HepG2 (cell line): ENCODE results near the gene CHPF. TPM values are rescaled to one million over a fixed set of nuclear protein-coding genes. Genes with fewer than 3 reads are reported as not detected.

Experiments used
- BRCA1 ChIP-seq: sonication (generic); formaldehyde crosslinking; IDR thresholded peaks from 2 replicates; pipeline ENCODE4 v1.4.0; 2020; ENCODE audit warnings: missing genetic modification reagents
- FOXA3 ChIP-seq: IDR thresholded peaks from 2 replicates; pipeline ENCODE4 v1.6.1; 2016; ENCODE audit warnings: missing genetic modification reagents, missing compliant biosample characterization
- FOXP1 ChIP-seq, 2 experiments: fragments of 450-650 bp in 1 of 2; IDR thresholded peaks; 2 replicates each; pipeline ENCODE4 v1.6.1; 2017 to 2018; ENCODE audit warnings: antibody characterized with exemption in 1 of 2
- HINFP ChIP-seq: sonication (generic); formaldehyde crosslinking; IDR thresholded peaks from 2 replicates; pipeline ENCODE4 v1.4.0; 2020; ENCODE audit warnings: low read depth, mild to moderate bottlenecking, missing genetic modification reagents
- KLF16 ChIP-seq, 2 experiments: sonication (generic) in 1 of 2; formaldehyde crosslinking in 1 of 2; IDR thresholded peaks; 2 replicates each; pipeline versions ENCODE4 v1.6.1 to v1.8.0; 2016 to 2023; ENCODE audit warnings: missing genetic modification reagents in 2 of 2, missing compliant biosample characterization in 1 of 2
- MED8 ChIP-seq: sonication (generic); formaldehyde crosslinking; IDR thresholded peaks from 2 replicates; pipeline ENCODE4 v1.8.1; 2023; ENCODE audit warnings: mild to moderate bottlenecking, missing genetic modification reagents; ENCODE audit not compliant: insufficient replicate concordance
- NCOA1 ChIP-seq: sonication (generic); formaldehyde crosslinking; IDR thresholded peaks from 2 replicates; pipeline ENCODE4 v1.9.0; 2021; ENCODE audit warnings: missing genetic modification reagents
- NFATC3 ChIP-seq: sonication (generic); formaldehyde crosslinking; IDR thresholded peaks from 2 replicates; pipeline ENCODE4 v1.5.1; 2020; ENCODE audit warnings: mild to moderate bottlenecking, missing genetic modification reagents
- PRMT3 ChIP-seq: sonication (generic); formaldehyde crosslinking; IDR thresholded peaks from 2 replicates; pipeline ENCODE4 v1.8.1; 2022; ENCODE audit warnings: low read depth, mild to moderate bottlenecking, moderate library complexity, missing genetic modification reagents, borderline replicate concordance
- RERE ChIP-seq: IDR thresholded peaks from 2 replicates; pipeline ENCODE4 v1.6.1; 2016; ENCODE audit warnings: low read depth, missing genetic modification reagents, missing compliant biosample characterization
- RFX5 ChIP-seq: IDR thresholded peaks from 2 replicates; pipeline ENCODE4 v1.6.1; 2011; ENCODE audit warnings: low read depth, low read length, improper control_type of control experiment
- TSC22D2 ChIP-seq: sonication (generic); formaldehyde crosslinking; IDR thresholded peaks from 2 replicates; pipeline ENCODE4 v1.5.1; 2020; ENCODE audit warnings: missing genetic modification reagents, mild to moderate bottlenecking, borderline replicate concordance
- ZBTB21 ChIP-seq: sonication (generic); formaldehyde crosslinking; IDR thresholded peaks from 2 replicates; pipeline ENCODE4 v1.4.0; 2020; ENCODE audit warnings: missing genetic modification reagents
- ZMYM4 ChIP-seq: sonication (generic); formaldehyde crosslinking; IDR thresholded peaks from 2 replicates; pipeline ENCODE4 v1.8.1; 2023; ENCODE audit warnings: mild to moderate bottlenecking, missing genetic modification reagents
- ZNF3 ChIP-seq: IDR thresholded peaks from 2 replicates; pipeline ENCODE4 v1.7.0; 2017; ENCODE audit warnings: inconsistent platforms
- ZNF367 ChIP-seq: sonication (generic); formaldehyde crosslinking; IDR thresholded peaks from 2 replicates; pipeline ENCODE4 v1.4.0; 2020; ENCODE audit warnings: missing genetic modification reagents, borderline replicate concordance
- ZNF652 ChIP-seq: IDR thresholded peaks from 2 replicates; pipeline ENCODE4 v1.6.1; 2016; ENCODE audit warnings: low read depth, borderline replicate concordance
- polyA plus RNA-seq, 8 experiments: library from polyadenylated mRNA; depleted of rRNA in 3 of 8; stranded (reverse) in 7 of 8; unstranded in 1 of 8; fragments of >200 nt; fragmentation: Illumina TruSeq in 4 of 8; extraction: Trizol in 4 of 8; gene quantifications; 2 replicates each; pipeline versions ENCODE4 v1.2.1 to v1.2.3, GENCODE V29; 2011 to 2016; ENCODE audit warnings: low read depth in 4 of 8, missing spikeins in 1 of 8, mixed read lengths in 1 of 8; ENCODE audit not compliant: insufficient read depth in 1 of 8
- total RNA-seq, 5 experiments: library from RNA; depleted of rRNA; stranded (reverse); fragments of >200 nt; fragmentation: Illumina TruSeq; extraction: Trizol; gene quantifications; 2 replicates each; pipeline ENCODE4 v1.2.3, GENCODE V29; 2016; ENCODE audit warnings: low read depth in 1 of 5
- TF ChIP-seq, protein P1 (sequence below): sonication (generic); formaldehyde crosslinking; IDR thresholded peaks from 2 replicates; pipeline ENCODE4 v1.4.0; 2020; ENCODE audit warnings: missing genetic modification reagents
- TF ChIP-seq, protein P2 (sequence below): sonication (generic); formaldehyde crosslinking; IDR thresholded peaks from 2 replicates; pipeline ENCODE4 v1.5.1; 2020; ENCODE audit warnings: missing genetic modification reagents, mild to moderate bottlenecking, borderline replicate concordance

CHPF gene
- total and polyA plus RNA-seq, 2 of the 13 experiments (the other 11 are each of a cell fraction or from before 2014, with no cell fraction given): 79.6 to 111 TPM

- TF ChIP-seq NCOA1 (CRISPR knock-in tag) (no peak; the same call in 1 of the 2 replicates), KLF16 (CRISPR knock-in tag; IDR thresholded peaks at IDR 0.05) (peak in 1 of 2 experiments; percentile 96; a peak in 2 of 4 replicates), PRMT3 (CRISPR knock-in tag) (no peak), HINFP (CRISPR knock-in tag) (peak; percentile 75; the same call in 1 of the 2 replicates), ZNF652 (CRISPR knock-in tag) (peak; percentile 63; the same call in 1 of the 2 replicates), FOXP1 (IDR thresholded peaks at IDR 0.05) (peak; percentile 52; the same call in 1 of the 2 replicates), FOXP1 (CRISPR knock-in tag; IDR thresholded peaks at IDR 0.05) (peak; percentile 80; the same call in 1 of the 2 replicates), ZBTB21 (CRISPR knock-in tag) (peak; percentile 79), RERE (CRISPR knock-in tag) (peak; percentile 81), FOXA3 (CRISPR knock-in tag) (peak; percentile 99), BRCA1 (CRISPR knock-in tag) (peak; percentile 76; the same call in 1 of the 2 replicates), MED8 (peak; percentile 95), ZNF367 (CRISPR knock-in tag) (no peak), NFATC3 (CRISPR knock-in tag) (no peak; the same call in 1 of the 2 replicates), ZNF3 (no peak), TSC22D2 (CRISPR knock-in tag) (no peak), RFX5 (peak; percentile 69; the same call in 1 of the 2 replicates), ZMYM4 (CRISPR knock-in tag) (peak; percentile 80)
- TF ChIP-seq, protein P1, sequence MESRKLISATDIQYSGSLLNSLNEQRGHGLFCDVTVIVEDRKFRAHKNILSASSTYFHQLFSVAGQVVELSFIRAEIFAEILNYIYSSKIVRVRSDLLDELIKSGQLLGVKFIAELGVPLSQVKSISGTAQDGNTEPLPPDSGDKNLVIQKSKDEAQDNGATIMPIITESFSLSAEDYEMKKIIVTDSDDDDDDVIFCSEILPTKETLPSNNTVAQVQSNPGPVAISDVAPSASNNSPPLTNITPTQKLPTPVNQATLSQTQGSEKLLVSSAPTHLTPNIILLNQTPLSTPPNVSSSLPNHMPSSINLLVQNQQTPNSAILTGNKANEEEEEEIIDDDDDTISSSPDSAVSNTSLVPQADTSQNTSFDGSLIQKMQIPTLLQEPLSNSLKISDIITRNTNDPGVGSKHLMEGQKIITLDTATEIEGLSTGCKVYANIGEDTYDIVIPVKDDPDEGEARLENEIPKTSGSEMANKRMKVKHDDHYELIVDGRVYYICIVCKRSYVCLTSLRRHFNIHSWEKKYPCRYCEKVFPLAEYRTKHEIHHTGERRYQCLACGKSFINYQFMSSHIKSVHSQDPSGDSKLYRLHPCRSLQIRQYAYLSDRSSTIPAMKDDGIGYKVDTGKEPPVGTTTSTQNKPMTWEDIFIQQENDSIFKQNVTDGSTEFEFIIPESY (CRISPR knock-in tag): peak; percentile 82; the same call in 1 of the 2 replicates
- TF ChIP-seq, protein P2, sequence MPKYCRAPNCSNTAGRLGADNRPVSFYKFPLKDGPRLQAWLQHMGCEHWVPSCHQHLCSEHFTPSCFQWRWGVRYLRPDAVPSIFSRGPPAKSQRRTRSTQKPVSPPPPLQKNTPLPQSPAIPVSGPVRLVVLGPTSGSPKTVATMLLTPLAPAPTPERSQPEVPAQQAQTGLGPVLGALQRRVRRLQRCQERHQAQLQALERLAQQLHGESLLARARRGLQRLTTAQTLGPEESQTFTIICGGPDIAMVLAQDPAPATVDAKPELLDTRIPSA: no peak; the same call in 1 of the 2 replicates
These were observed 33.1 kb upstream of the CHPF start (continued) for GRCh38 chr2:219576505-219577388.
